GM18502 (cell line): ENCODE measurements around the gene LCMT1.
"Not testable (repeated sequence)": the region's sequence is repeated elsewhere in the genome, so short reads cannot be mapped to it uniquely, and the experiment has no call there.

Experiments used
- ATAC-seq: cut with Tn5 transposase; IDR thresholded peaks from one replicate; pipeline ENCODE4 v1.9.1; 2021; ENCODE audit warnings: mild to moderate bottlenecking; ENCODE audit not compliant: unreplicated experiment, poor library complexity

Gene LCMT1

DNA sequence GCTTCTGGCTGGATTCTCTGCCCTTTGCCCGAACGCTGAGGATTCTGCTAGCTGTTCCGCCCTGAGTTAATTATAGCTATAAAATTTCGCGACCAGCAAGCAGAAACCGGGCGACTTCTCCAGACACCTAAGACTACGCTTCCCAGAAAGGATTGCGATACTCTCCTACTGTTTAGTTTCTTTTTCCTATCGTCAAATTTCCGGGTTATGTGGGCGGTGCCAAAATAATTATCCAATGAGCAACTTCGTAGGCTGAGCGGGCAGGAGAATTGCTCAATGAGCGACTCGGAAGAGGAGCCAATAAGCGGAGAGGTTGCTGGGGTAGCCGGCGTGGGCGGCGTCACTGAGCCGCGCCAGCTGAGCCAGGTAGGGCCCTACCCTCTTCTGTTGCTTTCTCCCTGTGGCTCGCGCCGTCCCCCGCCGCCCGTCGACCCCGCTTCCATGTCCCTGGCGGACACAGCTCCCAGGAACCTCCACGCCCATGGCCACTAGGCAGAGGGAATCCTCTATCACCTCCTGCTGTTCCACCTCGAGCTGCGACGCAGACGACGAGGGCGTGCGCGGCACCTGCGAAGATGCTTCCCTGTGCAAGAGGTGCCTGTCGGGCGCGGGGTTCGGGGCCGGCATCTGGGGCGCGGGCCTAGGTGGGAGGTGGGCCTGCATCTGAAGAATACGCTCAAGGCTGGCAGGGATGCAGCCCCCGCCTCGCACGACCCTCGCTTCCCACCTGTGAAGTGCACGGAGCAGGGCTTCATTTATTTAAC lies at the start of gene LCMT1:
Gene LCMT1 (plus strand): TSS at position 340 of the 764 bp plus-strand sequence. CDS start 142 bp downstream, at position 482.
- ATAC-seq, result peak; percentile 95

DNA sequence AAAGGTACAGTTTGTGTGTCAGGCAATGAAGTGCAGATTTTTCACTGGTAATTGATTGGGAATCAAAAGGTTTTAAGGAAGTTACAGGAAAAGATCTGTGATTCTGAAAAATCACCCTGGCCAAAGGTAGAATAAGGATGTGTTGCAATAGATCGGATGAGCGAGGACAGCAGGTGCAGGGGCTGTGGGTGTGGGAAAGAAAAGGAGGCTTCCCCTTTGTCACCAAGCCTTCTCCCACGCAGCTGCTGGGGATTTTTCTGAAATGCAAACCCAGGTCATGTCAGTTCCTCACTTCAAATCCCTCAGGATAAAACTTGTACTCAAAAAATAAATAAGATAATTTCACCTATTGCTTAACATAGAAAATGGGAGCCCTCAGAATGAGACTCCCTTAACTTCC lies 48.4 kb upstream of the LCMT1 start:
- ATAC-seq, result no peak

DNA sequence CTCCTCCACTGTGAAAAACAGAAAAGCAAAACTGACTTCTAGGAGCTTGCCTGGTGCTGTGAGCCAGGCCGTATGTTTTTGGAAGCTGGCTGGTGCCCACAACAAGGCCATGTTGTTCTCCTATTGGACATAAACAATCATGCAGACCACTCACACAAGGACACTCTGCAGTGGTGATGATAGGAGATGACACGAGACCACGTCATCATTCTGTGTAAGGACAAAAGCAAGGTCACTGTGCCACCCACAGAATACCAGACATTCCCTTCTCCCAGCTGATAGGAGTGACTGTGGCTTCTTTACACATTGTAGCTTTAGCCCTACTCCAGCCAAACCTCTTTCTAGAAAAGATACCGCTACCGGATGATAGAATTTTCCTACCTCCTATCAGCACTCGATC lies 47.7 kb upstream of the LCMT1 start:
- ATAC-seq, result no peak

DNA sequence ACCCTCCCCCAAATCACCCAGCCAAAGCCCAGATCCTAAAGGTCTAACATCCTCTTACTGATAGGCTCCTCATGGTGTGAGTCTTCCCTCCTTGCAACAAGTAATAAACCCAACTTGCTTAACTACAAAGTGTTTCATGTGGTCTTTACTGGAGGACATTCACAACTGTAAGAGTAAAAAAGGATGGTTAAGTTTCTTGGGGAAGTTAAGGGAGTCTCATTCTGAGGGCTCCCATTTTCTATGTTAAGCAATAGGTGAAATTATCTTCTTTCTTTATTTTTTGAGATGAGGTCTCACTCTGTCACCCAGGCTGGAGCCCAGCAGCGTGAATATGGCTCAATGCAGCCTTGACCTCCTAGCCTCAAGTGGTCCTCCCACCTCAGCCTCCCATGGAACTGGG lies 47.3 kb upstream of the LCMT1 start:
- ATAC-seq, result not testable (repeated sequence)

DNA sequence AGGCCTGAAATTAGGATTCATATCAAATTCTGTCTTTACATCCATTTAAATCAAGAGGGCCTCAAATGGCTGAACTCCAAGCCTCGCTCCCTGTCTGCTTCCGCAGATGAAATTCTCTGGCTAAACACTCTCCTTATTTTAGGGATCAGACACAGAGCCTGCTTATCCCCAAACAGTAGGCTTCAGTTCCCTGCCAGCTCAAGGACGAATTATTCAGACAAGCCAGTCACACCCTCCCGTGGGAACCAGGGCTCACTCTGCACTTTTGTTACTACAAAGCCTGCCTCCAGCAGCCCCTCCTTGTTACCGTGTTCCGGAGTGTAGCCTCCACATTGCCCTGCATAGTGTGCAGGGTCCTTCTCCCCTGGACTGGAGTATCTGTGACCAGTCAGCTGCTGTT lies 46.6 kb upstream of the LCMT1 start:
- ATAC-seq, result no peak

DNA sequence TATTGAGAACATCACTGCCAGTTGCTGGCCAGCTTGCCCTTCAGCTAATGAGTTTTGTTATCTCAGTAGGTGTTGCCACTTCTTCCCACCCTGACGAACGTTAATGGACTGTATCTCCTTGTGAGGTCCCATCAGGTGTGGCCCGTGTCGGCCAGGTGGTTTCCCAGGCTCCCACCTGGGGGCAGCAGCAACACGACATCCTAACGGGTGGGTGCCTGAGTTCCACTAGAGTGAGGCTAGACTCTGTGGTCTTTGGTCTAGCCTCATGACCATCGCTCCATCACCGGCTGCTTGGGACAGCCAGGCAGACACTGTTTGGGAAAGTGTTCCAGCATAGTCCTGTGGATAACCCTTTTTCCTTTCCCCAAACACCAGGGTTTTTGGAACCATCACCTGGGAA lies 45.6 kb upstream of the LCMT1 start:
- no peak for ATAC-seq

DNA sequence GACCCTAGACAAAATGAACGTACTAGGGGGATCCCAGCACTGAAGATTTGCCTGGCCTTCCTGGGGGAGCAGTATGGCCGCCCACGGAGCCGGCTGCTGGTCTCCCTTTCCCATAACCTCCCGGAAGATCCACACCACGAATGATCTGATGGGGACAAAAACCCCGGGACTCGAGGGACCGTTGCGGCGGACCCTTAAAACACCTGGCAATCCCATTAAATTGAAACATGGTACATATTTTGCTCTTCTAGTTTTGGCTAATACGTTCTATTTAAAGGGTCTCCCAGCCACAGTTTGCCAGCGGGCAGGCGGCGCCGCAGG lies 45.2 kb upstream of the LCMT1 start:
- no peak for ATAC-seq

DNA sequence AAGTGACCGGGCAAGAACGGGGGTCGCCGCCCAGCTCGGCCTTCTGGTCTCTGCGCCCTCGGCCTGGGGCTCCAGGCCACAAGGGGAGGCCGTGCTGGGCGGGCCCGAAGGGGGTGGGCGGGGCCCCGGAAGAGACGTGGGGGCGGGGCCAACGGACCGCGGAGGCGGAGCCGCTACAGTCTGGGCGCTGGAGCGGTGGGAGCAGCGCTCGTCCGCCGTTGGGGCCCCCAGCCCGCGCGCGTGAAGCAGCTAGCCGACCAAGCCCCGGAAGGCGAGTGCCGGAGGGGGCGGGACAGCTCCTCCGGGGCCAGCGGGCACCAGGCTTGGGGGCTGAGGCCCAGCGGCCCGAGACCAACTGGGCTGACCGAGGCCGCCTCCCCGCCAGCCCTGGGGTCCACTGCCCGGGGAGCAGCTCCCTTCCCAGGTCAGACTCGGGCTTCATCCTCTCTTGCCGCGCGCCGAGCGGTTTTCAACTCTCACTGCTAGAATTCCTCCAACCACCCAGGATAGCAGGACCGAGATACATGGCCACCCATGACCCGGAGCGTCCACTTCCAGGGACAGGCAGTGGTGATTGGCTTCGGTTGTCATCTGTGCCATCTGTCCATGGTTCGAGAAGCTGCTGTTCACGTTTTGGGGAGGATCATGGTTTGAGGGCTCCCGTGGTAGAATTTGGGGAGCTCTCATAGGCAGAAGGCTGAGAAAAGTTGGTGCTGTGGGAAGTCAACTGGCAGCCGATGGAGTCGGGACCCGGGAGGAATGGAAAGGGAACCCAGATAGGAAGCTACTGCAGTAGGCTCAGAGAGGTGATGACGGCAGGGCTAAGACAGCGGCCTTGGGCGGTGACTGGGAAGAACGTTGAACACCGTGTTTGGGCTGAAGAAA lies 44.6 kb upstream of the LCMT1 start:
- peak; percentile 92 for ATAC-seq

DNA sequence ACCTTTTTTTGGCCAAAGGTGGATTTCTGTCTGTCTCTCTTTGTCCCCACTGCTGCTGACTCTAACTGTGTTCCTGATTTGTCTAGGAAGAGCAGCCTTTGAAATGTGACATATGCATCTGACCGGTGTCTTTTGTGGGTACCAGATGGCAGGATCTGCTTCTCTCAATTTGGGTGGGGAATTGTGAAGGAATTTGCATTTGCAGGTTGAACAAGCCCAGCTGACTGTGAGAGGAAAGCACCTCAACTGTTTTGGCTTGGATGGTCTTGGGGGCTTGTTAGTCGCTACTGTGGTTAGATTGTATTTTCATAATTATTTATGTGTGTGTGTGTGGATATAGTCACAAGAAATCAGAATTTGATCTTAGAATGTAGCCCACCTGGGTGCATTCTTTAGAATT lies 37.7 kb upstream of the LCMT1 start:
- ATAC-seq, result no peak

DNA sequence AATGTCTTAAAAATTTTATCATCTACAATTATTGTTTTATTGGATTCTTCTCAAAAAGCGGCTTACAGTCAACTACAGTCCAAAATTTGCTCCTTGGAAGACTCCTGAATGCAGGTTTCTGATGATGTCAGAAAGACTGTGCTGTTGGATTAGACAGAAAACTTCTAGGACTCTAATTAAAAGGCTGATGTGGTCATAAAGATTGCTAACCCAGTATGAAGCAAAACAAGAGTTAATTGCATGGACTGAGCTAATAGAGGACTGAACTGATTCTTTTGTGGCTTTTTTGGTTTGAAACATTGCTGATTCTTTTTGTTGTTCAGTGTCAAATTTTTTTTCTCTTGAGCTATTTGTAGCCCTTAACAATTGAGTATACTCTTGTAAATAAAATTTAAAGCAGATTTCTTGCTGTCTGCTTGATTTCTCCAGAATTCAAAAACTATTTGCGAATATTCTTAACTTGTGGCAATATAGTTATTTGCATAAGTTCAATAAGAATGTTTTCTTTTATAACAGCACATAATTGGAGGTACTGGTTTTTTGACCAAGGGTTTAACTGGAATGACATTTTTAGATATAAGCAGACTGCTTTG lies 33.1 kb upstream of the LCMT1 start:
- ATAC-seq, result no peak

DNA sequence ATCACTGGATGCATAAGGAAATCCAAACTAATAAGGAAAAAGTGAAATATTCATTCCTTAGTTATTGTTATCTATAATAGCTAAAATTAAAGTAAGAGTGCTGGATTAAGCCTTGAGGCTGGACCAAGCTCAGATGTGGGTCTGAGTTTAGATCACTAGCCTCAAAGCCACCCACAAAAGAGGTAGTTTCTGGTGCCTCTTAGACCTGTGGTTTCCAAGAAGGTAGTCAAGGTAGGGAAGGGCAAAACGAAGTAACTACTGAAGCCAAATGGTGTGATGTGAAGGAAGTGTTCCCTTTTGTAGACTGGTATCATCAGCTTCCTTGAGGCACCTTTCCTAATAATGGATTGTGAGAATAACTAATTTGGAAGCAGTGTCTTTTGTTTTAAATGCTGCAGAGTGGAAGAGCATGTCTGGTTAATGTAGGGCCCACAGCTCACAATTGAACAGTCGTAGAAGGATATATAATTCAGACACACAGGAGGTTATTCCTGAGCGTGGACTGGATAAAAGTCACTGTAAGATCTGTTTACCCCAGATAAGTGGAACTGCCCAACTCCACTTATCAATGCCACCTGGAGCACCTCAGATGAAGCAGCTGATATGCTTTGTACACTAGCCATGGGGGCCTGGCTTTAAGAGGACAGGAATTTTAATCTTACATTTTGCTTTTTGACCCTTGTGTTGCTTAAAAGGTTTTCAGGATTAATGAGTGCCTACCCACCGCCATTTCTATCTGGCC lies 31.7 kb upstream of the LCMT1 start:
- no peak for ATAC-seq

DNA sequence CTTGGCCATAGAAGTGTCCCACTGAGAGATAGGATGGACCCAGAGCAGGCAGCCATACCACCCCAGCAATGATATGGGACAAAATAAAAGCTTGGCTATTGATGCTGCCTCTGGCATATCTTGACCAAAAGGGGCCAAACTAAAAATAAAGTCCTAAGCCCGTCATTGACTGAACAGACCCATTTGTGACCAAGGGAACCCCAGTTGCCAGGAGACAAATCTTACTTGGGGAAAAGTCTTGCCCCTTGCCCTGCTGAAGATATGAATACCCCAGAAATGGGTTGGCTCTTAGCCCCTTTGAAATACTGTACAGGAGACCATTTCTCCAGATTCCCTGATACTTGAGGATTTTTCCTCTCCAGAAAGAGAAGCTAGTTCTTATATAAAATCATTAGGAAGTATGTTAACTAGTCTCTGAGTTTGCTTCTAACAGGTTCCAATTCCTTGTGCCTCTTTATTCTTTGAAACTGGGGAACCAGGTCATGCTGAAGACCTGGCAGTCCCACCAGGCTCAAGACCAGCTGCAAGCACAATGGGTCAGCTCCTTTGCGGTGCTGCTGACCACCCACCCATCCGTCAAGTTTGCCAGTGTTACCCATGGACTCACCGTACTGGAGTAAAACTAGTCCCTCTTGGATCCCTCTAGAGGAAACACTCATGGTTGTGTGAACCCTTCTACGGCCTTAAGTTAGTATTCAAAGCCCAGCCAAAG lies 31.0 kb upstream of the LCMT1 start:
- ATAC-seq, result no peak

DNA sequence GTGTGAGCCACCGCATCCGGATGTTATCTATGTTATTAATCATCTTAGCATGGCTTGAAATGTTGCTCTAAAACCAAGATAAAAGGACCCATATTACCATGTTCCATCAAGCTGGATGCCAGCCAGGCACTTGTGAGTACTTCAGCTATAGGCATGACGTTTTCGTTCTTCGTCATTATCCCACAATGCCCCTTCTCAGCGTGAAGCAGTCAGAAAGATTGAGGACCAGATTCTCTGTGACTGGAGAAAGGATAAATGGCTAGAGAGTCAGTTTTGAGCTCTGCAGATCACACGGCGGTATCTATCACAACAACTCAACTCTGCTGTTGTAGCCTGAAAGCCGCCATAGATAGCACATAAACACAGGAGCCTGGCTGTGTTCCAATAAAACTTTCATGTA lies 29.8 kb upstream of the LCMT1 start:
- ATAC-seq, result no peak

DNA sequence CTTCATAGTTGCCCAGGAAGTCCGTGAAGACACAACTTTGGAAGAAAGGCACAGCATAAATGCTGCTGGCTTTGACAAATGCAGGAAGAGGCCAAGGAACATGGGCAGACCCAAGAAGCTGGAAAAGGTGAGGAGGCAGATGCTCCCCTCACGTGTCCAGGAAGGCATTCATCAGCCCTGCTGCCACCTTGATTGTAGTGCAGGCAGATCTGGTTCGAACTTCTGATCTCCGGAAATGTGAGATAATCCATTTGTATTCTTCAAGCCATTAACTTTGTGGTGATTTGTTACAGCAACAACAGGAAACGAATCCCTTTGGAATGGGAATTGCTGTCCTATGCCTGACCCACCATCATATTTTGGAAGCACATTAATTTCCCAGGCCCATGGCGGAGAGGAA lies 28.5 kb upstream of the LCMT1 start:
- ATAC-seq, result no peak

DNA sequence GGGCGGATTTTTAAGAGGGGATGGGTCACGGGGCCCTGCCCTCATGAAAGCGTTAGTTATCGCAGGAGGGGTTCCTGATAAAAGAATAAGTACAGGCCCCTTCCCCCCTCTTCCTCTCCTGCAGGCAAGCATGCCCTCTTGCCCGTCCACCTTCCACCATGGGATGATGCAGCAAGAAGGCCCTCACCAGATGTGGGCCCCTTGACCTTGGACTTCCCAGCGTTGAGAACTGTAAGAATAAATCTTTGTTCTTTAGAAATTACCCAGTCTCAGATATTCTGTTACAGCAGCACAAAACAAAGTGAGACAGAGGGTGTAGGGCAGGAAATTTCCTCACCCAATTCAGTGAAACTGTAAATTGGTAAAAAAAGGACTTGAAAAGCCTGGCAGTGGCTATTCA lies 27.8 kb upstream of the LCMT1 start:
- ATAC-seq, result no peak

DNA sequence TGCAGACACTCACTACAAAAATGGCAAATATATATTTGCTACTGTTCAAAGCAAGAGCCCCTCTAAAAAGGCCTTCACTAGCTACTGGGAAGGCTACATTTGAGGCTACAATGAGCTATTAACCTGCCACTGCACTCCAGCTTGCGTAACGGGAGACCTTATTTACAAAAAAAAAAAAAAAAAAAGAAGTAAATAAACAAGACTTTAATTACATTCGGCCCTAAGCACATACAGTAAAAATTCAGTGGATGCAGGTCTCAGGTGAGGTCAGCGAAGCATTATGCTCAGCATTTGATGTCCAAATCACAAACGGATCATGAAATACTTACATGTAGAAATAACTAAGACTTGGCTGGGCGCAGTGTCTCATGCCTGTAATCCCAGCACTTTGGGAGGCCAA lies 26.7 kb upstream of the LCMT1 start:
- ATAC-seq, result no peak

DNA sequence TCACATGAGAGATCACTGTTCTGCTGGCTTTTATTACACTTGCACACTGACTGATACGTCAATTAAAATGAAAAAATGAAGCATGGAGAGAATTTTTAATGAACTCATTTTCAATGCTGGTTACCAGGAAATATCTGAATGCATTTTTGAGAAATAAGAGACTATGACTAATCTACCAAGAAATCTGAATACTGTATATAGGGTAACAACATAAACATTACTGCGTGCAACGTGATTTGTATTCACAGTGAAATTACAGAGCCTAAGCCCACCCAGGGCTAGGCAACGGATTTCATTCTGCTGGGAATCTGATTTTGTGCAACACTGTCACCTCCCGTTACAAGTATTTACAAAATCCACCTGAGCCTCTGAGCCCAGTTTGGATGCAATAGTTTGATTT lies 23.8 kb upstream of the LCMT1 start:
- ATAC-seq, result no peak

DNA sequence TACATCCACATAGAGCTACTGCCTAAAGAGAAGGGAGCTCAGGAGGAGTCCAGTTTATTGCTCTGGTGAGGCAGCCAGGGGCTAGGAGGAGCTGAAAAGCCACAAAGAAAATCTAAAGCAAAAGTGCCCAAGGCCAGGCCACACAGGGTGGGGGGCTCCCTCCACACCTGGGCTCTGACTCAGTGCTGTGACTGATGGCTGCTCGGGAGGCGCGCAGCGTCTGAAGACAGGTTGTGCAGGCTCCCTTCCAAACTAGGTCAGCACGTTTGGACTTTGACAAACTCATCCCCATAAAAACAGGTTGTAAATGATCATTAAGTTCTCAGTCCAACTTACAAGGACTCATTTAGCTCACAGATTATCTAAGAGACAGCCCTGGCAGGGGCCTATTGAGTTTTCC lies 22.2 kb upstream of the LCMT1 start:
- ATAC-seq, result no peak

DNA sequence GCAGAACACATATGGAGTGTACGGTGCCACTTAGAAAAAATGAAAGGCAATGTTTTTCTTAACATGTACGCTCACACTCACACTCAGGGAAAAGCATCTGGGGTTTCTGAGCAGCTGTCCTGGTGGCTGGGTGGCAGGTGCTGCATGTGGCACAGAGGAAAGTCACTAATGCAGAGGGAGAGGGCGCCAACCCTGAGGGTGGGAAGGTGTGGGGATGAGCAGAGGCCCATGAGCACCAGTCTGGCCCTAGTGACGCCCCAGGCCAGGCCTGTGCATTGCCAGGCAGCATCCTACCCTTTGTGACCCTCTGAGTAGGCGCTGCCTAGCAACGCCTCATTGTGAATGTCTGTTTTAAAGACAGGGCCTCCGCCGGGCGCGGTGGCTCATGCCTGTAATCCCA lies 19.1 kb upstream of the LCMT1 start:
- no peak for ATAC-seq
